ENCODE data around the gene GTF2F1.

Gene GTF2F1

GRCh38 chr19:6393074-6393982 lies at the start of gene GTF2F1:
Gene GTF2F1 (minus strand): TSS chr19:6393164. CDS start chr19:6392995, 169 bp downstream.
- peak within 1 kb of the TSS; percentile 79 for H3K4me3 ChIP-seq (ENCODE audit: low read depth, low read length)
- no peak for TF ChIP-seq CTCF (IDR thresholded peaks at IDR 0.05; ENCODE audit: low read depth, low read length, missing control alignments)
- in situ Hi-C loops (cut with HindIII; ENCODE audit: low sequenced_read_pairs): no loop called here
- DNase-seq (ENCODE audit: low read depth): peak; percentile 90

- DNase-seq (ENCODE audit: low read depth): no peak
- in situ Hi-C loops (cut with HindIII; ENCODE audit: low sequenced_read_pairs): no loop called here
Measured at GRCh38 chr19:6442087-6442688, 49.2 kb upstream of the GTF2F1 start.

GRCh38 chr19:6440905-6441304 lies 47.9 kb upstream of the GTF2F1 start:
- TF ChIP-seq CTCF (IDR thresholded peaks at IDR 0.05; ENCODE audit: low read depth, low read length, missing control alignments): no peak
- in situ Hi-C loops (cut with HindIII; ENCODE audit: low sequenced_read_pairs): no loop called here
- no peak overlapping the region for H3K4me3 ChIP-seq (ENCODE audit: low read depth, low read length)
- no peak for DNase-seq (ENCODE audit: low read depth)

More at GRCh38 chr19:6442087-6442688, 49.2 kb upstream of the GTF2F1 start:
- TF ChIP-seq CTCF (IDR thresholded peaks at IDR 0.05; ENCODE audit: low read depth, low read length, missing control alignments): no peak
- H3K4me3 ChIP-seq (ENCODE audit: low read depth, low read length): no peak overlapping the region

- no peak overlapping the region for H3K4me3 ChIP-seq (ENCODE audit: low read depth, low read length)
- no peak for DNase-seq (ENCODE audit: low read depth)
- in situ Hi-C loops (cut with HindIII; ENCODE audit: low sequenced_read_pairs): no loop called here
- TF ChIP-seq CTCF (IDR thresholded peaks at IDR 0.05; ENCODE audit: low read depth, low read length, missing control alignments): no peak
Measured at GRCh38 chr19:6439743-6440142, 46.8 kb upstream of the GTF2F1 start.

GRCh38 chr19:6433663-6434062 lies 40.7 kb upstream of the GTF2F1 start, which contains the start of gene SLC25A41:
Gene SLC25A41 (minus strand): TSS chr19:6433763. CDS start chr19:6433693, 70 bp downstream.
- DNase-seq (ENCODE audit: low read depth): no peak
- no peak for TF ChIP-seq CTCF (IDR thresholded peaks at IDR 0.05; ENCODE audit: low read depth, low read length, missing control alignments)
- H3K4me3 ChIP-seq (ENCODE audit: low read depth, low read length): no peak within 1 kb of the TSS
- in situ Hi-C loops (cut with HindIII; ENCODE audit: low sequenced_read_pairs): no loop called here

GRCh38 chr19:6433165-6433564 lies 40.2 kb upstream of the GTF2F1 start:
- in situ Hi-C loops (cut with HindIII; ENCODE audit: low sequenced_read_pairs): no loop called here
- TF ChIP-seq CTCF (IDR thresholded peaks at IDR 0.05; ENCODE audit: low read depth, low read length, missing control alignments): no peak
- no peak overlapping the region for H3K4me3 ChIP-seq (ENCODE audit: low read depth, low read length)
- DNase-seq (ENCODE audit: low read depth): no peak
